Measurements from ENCODE around the gene TTF2.

DNA sequence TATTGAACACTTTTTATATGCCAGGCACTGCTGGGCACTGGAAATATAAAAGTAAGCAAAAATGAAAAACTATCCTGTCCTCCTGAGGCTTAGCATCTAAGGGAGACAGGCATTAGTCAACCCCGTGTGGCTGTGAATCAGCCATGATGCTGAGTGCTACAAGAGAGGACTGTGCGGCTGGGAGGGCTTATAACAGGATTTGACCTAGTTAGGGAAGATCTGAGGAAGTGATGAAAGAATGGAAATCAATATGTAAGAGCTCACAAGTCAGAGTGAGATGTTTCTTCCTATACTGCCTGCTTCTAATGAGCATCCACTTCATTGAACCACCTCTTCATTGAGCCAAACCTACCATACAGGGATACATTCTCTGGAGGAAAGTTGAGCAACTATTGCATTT lies 46.4 kb downstream of the TTF2 start:
- TF ChIP-seq, protein P1, sequence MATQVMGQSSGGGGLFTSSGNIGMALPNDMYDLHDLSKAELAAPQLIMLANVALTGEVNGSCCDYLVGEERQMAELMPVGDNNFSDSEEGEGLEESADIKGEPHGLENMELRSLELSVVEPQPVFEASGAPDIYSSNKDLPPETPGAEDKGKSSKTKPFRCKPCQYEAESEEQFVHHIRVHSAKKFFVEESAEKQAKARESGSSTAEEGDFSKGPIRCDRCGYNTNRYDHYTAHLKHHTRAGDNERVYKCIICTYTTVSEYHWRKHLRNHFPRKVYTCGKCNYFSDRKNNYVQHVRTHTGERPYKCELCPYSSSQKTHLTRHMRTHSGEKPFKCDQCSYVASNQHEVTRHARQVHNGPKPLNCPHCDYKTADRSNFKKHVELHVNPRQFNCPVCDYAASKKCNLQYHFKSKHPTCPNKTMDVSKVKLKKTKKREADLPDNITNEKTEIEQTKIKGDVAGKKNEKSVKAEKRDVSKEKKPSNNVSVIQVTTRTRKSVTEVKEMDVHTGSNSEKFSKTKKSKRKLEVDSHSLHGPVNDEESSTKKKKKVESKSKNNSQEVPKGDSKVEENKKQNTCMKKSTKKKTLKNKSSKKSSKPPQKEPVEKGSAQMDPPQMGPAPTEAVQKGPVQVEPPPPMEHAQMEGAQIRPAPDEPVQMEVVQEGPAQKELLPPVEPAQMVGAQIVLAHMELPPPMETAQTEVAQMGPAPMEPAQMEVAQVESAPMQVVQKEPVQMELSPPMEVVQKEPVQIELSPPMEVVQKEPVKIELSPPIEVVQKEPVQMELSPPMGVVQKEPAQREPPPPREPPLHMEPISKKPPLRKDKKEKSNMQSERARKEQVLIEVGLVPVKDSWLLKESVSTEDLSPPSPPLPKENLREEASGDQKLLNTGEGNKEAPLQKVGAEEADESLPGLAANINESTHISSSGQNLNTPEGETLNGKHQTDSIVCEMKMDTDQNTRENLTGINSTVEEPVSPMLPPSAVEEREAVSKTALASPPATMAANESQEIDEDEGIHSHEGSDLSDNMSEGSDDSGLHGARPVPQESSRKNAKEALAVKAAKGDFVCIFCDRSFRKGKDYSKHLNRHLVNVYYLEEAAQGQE (IDR thresholded peaks at IDR 0.05; ENCODE audit: unreplicated experiment), result no peak
- TF ChIP-seq POLR2AphosphoS5 (IDR thresholded peaks at IDR 0.05; ENCODE audit: low read depth), result no peak
- TF ChIP-seq CTCF (conservative IDR thresholded peaks at IDR 0.05; ENCODE audit: low read depth in 2 of 2), result no peak
- no peak for TF ChIP-seq EZH2phosphoT487 (IDR thresholded peaks at IDR 0.05; ENCODE audit: unreplicated experiment)
- TF ChIP-seq EZH2 (IDR thresholded peaks at IDR 0.05; ENCODE audit: low read depth, unreplicated experiment), result no peak
- no peak for TF ChIP-seq CREB1 (CRISPR knock-in tag; IDR thresholded peaks at IDR 0.05; ENCODE audit: low read depth)
- no peak for TF ChIP-seq JUNB (IDR thresholded peaks at IDR 0.05; ENCODE audit: unreplicated experiment)
- TF ChIP-seq NANOG (IDR thresholded peaks at IDR 0.05; ENCODE audit: borderline replicate concordance), result no peak
- TF ChIP-seq, protein P2, sequence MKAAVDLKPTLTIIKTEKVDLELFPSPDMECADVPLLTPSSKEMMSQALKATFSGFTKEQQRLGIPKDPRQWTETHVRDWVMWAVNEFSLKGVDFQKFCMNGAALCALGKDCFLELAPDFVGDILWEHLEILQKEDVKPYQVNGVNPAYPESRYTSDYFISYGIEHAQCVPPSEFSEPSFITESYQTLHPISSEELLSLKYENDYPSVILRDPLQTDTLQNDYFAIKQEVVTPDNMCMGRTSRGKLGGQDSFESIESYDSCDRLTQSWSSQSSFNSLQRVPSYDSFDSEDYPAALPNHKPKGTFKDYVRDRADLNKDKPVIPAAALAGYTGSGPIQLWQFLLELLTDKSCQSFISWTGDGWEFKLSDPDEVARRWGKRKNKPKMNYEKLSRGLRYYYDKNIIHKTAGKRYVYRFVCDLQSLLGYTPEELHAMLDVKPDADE (IDR thresholded peaks at IDR 0.05), result no peak
- no peak for TF ChIP-seq ZNF331 (CRISPR knock-in tag; IDR thresholded peaks at IDR 0.05; ENCODE audit: low read depth)
